Thoracic aorta (tissue), 2 donors: ENCODE data around the gene OR52I2. TPM values are rescaled to one million over a fixed set of nuclear protein-coding genes. Genes with fewer than 3 reads are reported as not detected.

Experiments
- ATAC-seq: fragments of 150-250 bp; one replicate; pipeline ENCODE4 v1.8.0; 2017; ENCODE audit warnings: low read depth; ENCODE audit not compliant: insufficient number of reproducible peaks, low FRiP score
- DNase-seq: peaks from one replicate; pipeline ENCODE4 v3.0.0-alpha.2; 2020; ENCODE audit warnings: low spot score
- H3K27ac ChIP-seq, 2 donors: fragments of 200-600 bp; sonication (generic); 1 replicate in 1 of 2; 2 replicates in 1 of 2; pipeline ENCODE4 v1.5.1; 2016; ENCODE audit warnings: mild to moderate bottlenecking in 2 of 2, moderate library complexity in 2 of 2
- H3K27me3 ChIP-seq: fragments of 200-600 bp; sonication (generic); replicated peaks from 2 replicates; pipeline ENCODE4 v1.6.0; 2016; ENCODE audit warnings: mild to moderate bottlenecking; ENCODE audit not compliant: insufficient read depth
- H3K36me3 ChIP-seq: fragments of 200-600 bp; sonication (generic); one replicate; pipeline ENCODE4 v1.5.1; 2016
- H3K4me1 ChIP-seq, 2 donors: fragments of 200-600 bp; sonication (generic); 1 replicate in 1 of 2; 2 replicates in 1 of 2; pipeline versions ENCODE4 v1.5.1 to v1.6.0; 2016; ENCODE audit warnings: low read depth in 2 of 2, mild to moderate bottlenecking in 1 of 2; ENCODE audit not compliant: control insufficient read depth in 1 of 2
- H3K4me3 ChIP-seq: fragments of 200-600 bp; sonication (generic); 2 replicates; pipeline ENCODE4 v1.5.1; 2016; ENCODE audit warnings: mild to moderate bottlenecking
- H3K9me3 ChIP-seq: fragments of 200-600 bp; sonication (generic); 2 replicates; pipeline ENCODE4 v1.5.1; 2016
- total RNA-seq, 2 donors: library from RNA; depleted of rRNA; stranded (reverse); fragments of >200 nt; gene quantifications; one replicate each; pipeline versions ENCODE4 v1.1.0 to v1.2.3, GENCODE V29; 2016
- TF ChIP-seq, protein P1 (sequence below): fragments of 200-600 bp; sonication (generic); IDR thresholded peaks from one replicate; pipeline ENCODE4 v1.5.1; 2019; ENCODE audit warnings: antibody characterized with exemption

Gene OR52I2
- total RNA-seq, 2 donors from 2014 or later = not detected

DNA sequence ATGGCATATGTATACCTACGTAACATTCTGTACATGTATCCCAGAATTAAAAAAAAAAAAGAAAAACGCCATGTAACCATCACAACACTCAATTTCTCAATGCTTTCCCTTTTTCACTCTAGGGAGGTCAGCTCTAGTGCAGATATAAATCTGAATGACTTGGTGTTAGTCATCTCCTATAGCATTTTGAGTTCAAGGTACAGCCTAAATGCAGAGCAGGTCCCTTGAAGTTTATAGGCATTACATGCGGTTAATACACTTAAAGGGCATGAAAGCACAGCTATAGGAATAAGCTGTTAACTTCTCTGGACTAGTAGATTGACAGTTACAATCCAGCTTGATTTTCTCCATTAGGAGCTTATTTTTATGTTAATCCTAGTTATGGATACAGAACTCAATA lies 16.2 kb upstream of the OR52I2 start:
- no peaks in the 10 kb centered on the region for H3K36me3 ChIP-seq
- ATAC-seq (no peak), DNase-seq (no peak)
- H3K27me3 ChIP-seq = no peaks in the 10 kb centered on the region
- H3K27ac ChIP-seq = no peak overlapping the region
- no peak overlapping the region for H3K4me3 ChIP-seq
- H3K9me3 ChIP-seq = no peaks in the 10 kb centered on the region
- TF ChIP-seq, protein P1, sequence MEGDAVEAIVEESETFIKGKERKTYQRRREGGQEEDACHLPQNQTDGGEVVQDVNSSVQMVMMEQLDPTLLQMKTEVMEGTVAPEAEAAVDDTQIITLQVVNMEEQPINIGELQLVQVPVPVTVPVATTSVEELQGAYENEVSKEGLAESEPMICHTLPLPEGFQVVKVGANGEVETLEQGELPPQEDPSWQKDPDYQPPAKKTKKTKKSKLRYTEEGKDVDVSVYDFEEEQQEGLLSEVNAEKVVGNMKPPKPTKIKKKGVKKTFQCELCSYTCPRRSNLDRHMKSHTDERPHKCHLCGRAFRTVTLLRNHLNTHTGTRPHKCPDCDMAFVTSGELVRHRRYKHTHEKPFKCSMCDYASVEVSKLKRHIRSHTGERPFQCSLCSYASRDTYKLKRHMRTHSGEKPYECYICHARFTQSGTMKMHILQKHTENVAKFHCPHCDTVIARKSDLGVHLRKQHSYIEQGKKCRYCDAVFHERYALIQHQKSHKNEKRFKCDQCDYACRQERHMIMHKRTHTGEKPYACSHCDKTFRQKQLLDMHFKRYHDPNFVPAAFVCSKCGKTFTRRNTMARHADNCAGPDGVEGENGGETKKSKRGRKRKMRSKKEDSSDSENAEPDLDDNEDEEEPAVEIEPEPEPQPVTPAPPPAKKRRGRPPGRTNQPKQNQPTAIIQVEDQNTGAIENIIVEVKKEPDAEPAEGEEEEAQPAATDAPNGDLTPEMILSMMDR = no peak
- H3K4me1 ChIP-seq = no peaks in the 10 kb centered on the region

DNA sequence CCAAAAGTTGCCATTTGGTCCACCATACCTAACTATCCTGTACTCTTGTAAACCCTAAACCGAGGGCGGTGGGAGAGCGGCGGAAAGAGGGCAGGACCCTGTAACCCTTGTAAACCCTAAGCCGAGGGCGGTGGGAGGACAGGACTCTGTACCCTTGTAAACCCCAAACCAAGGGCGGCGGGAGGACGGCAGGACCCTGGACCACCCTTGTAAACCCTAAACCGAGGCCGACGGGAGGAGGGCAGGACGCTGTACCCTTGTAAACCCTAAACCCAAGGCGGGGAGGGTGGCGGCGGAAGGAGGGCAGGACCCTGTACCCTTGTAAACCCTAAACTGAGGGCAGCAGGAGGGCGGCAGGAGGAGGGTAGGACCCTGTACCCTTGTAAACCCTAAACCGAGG lies 12.5 kb upstream of the OR52I2 start:
- no peaks in the 10 kb centered on the region for H3K36me3 ChIP-seq
- no peak overlapping the region for H3K27ac ChIP-seq
- no peaks in the 10 kb centered on the region for H3K27me3 ChIP-seq
- no peaks in the 10 kb centered on the region for H3K9me3 ChIP-seq
- TF ChIP-seq, protein P1 = no peak
- no peak overlapping the region for H3K4me3 ChIP-seq
- ATAC-seq = no peak
- DNase-seq = no peak
- H3K4me1 ChIP-seq = no peaks in the 10 kb centered on the region

DNA sequence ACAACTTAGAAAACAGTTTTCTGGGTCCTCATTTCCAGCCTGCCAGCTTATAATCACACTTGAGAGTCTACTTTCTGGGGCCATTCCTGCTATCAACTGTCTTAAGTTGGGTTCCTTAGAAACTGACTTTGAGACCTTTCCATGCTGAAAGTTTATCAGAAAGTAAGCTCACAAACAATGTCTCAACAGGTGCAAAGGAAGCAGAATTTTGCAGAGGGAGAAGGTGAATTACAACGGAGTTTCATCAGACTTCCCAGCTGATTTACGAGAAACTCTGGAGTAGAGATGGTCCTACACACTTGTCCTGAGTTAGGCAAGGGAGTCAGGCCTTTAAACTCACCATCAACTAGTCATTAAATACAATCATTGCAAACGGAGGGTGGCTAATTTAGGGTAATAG lies 4.7 kb upstream of the OR52I2 start:
- Histone ChIP-seq H3K27me3 (no peaks in the 10 kb centered on the region), H3K4me3 (no peak overlapping the region), H3K36me3 (no peaks in the 10 kb centered on the region), H3K4me1 (no peaks in the 10 kb centered on the region), H3K27ac (no peak overlapping the region), H3K9me3 (no peaks in the 10 kb centered on the region)
- TF ChIP-seq, protein P1 = no peak
- DNase-seq (no peak), ATAC-seq (no peak)

DNA sequence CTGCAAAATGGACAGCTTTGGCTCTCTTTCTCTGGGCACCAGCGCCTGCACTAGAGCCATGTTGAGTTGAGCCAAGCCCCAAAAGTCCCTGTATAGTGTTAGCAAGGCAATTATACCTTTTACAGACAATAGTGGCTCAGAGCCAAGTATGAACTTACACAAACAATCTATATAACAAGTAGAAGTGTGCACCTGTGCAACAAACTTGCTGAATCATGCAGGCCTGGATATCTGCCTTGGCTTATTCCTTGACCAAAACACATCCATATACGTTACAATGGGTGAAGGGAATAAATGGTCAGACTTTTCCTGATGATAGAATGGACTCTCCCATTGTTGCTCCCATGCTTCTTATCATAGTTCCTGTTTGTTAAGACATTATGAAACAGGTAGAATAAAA lies 3.8 kb upstream of the OR52I2 start:
- no peak overlapping the region for H3K27ac ChIP-seq
- H3K4me3 ChIP-seq = no peak overlapping the region
- DNase-seq (no peak), ATAC-seq (no peak)
- H3K27me3 ChIP-seq = no peaks in the 10 kb centered on the region
- TF ChIP-seq, protein P1 = no peak
- no peaks in the 10 kb centered on the region for H3K9me3 ChIP-seq
- no peaks in the 10 kb centered on the region for H3K36me3 ChIP-seq
- H3K4me1 ChIP-seq = no peaks in the 10 kb centered on the region

DNA sequence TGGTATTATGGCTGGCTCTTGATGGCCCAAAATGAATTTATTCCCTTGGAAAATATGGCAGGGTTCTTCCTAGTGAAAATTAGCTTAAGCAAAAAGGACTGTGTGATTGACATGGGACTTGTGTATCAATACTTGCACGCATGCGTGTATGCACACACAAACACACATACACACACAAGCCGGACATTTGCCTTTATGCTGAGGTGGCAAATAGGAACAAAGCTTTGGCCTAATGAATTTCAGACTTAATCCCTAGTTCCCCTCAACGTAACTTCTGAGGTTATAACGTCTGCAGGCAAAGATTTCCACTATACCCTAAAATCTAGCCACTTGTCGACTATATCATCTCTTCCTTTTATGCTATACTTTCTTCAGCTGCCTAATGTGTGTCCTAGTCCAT lies 2.9 kb upstream of the OR52I2 start:
- Histone ChIP-seq H3K36me3 (no peaks in the 10 kb centered on the region), H3K4me1 (no peaks in the 10 kb centered on the region), H3K9me3 (no peaks in the 10 kb centered on the region), H3K4me3 (no peak overlapping the region), H3K27ac (no peak overlapping the region), H3K27me3 (no peaks in the 10 kb centered on the region)
- TF ChIP-seq, protein P1 = no peak
- DNase-seq (no peak), ATAC-seq (no peak)
